AG08396 (cell line): ENCODE results near the gene ZBTB7B.

ENCODE experiments used
- DNase-seq: peaks from one replicate; pipeline ENCODE4 v3.0.0; 2012; ENCODE audit warnings: low spot score, mixed read lengths

ZBTB7B gene

GRCh38 chr1:155038602-155039307 is 36.2 kb downstream of the ZBTB7B start:
- DNase-seq, result no peak

- no peak for DNase-seq
Observed at GRCh38 chr1:155039308-155039669, 36.7 kb downstream of the ZBTB7B start.

GRCh38 chr1:155040358-155041093 is 37.9 kb downstream of the ZBTB7B start:
- no peak for DNase-seq

GRCh38 chr1:155042789-155043188 is 40.2 kb downstream of the ZBTB7B start:
- DNase-seq, result no peak

- DNase-seq, result no peak
Observed at GRCh38 chr1:155043301-155043702, 40.7 kb downstream of the ZBTB7B start.

GRCh38 chr1:155043793-155044192 is 41.2 kb downstream of the ZBTB7B start:
- no peak for DNase-seq

- DNase-seq, result no peak
Observed at GRCh38 chr1:155044365-155044764, 41.8 kb downstream of the ZBTB7B start.

- DNase-seq, result peak; percentile 91
Observed at GRCh38 chr1:155044812-155045657, 42.4 kb downstream of the ZBTB7B start.

GRCh38 chr1:155048449-155049334 is 46.1 kb downstream of the ZBTB7B start:
- no peak for DNase-seq

- DNase-seq, result peak; percentile 75
Observed at GRCh38 chr1:155049651-155050559, 47.3 kb downstream of the ZBTB7B start.

GRCh38 chr1:155050560-155051341 is 48.1 kb downstream of the ZBTB7B start, which contains the start of gene ADAM15:
TSS of gene ADAM15 (plus strand) at chr1:155051316. CDS start at chr1:155051387, 71 bp downstream.
- peak; percentile 98 for DNase-seq

GRCh38 chr1:155051342-155051776 is 48.8 kb downstream of the ZBTB7B start:
- peak; percentile 34 for DNase-seq

- peak; percentile 69 for DNase-seq
Observed at GRCh38 chr1:155051777-155052398, 49.3 kb downstream of the ZBTB7B start.

- DNase-seq, result no peak
Observed at GRCh38 chr1:155052439-155053395, 50.1 kb downstream of the ZBTB7B start.

- no peak for DNase-seq
Observed at GRCh38 chr1:155053531-155054105, 51.0 kb downstream of the ZBTB7B start.

GRCh38 chr1:155057104-155057503 is 54.5 kb downstream of the ZBTB7B start:
- DNase-seq, result no peak

GRCh38 chr1:155057788-155058211 is 55.2 kb downstream of the ZBTB7B start:
- no peak for DNase-seq
